ENCODE results near the gene PLXNB1.

Gene PLXNB1

DNA sequence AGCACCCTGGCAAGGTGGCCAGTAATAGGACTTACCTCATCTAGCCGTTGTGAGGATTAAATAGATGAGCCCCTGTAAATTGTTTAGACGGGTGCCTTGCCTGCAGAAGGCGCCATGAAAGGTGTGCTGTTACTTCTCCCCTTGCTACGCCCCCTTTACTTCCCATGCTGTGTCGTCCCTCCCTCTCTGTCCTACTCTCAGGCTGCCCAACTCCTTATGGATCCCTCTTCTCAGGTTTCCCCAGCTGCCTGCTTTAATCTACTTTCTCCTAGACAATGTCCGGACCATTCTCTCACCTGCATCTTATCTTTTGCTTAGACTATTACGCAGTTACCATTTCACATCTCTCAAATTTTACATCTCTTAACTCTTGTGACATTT lies 59.6 kb downstream of the PLXNB1 start:
- DNase-seq (ENCODE audit: low spot score): no peak

DNA sequence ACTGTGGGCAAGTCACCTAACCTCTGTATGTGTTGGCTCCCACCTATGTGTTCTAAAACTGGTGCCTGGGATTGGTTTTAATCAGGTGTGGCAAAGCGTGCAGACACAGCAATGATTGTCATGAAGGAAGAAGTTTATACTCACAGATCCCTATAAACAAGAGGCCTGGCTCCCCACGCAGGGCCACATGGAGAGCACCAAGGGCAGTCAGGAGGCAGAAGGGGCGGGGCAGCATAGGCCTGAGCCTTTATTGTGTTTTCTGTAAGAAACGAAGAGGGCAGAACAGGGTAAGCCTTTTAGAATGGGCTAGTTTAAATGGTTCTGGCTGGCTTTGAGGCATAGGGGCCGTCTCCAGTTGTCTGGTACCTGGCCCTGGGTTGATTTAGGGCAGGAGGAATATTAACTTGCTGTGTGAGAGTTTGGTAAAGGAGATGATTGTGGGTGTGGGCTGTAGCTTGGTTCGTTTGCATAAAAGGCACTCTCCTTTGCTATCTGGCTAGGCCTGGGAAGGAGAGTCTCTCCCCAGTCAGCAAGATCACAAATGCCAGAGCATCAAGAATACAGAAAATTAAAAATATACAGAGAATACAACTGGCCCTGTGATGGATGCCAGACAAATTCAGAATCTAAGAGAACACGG lies 60.1 kb downstream of the PLXNB1 start:
- no peak for DNase-seq (ENCODE audit: low spot score)

DNA sequence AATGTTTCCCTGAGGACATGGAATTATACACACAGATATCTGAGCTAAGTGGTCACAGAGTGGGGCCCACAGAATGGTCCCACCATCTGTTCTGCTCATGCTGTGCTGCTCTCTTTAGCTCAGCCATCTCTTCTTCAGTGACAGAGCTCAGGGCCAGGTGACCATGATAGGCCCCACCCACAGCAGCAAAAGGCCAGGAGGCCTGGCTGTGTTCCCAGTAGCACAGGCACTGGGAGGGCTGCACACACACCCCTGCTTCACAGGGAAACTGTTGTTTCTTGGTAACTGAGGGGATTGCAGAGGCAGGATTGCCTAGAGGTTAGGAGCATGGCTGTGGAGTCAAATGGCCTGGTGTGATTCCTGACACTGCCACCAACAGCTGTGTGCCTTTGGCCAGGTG lies 62.7 kb downstream of the PLXNB1 start:
- no peak for DNase-seq (ENCODE audit: low spot score)

DNA sequence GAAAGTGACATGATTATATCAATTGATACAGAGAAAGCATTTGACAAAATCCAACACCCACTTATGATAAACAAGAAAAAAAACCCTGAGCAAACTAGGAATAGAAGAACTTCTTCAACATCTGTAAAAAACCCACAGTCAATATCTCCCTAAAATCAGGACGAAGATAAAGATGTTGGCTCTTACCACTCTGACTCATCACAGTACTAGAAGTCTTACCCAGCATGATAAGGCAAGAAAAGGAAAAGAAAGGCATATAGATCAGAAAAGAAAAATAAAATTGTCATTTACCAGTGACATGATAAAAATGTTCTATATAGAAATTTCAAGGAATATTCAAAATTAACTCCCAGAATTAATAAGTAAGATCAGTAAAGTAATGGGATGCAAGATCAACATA lies 65.0 kb downstream of the PLXNB1 start:
- DNase-seq (ENCODE audit: low spot score): no peak

DNA sequence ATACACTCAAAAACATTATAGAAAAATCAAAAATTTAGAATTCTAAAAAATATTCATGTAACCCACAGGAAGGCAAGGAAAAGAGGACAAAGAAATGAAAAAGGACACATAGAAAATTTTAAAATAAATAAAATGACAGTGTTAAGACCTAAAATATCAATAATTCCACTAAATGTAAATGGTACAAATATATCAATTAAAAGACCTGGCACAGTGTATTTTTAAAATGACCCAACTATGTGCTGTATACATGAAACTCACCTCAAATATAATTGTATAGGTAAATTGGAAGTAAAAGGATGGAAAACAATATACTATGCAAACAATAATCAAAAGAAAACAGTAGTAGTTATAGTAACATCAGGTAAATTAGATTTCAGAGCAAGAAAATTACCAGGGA lies 68.0 kb downstream of the PLXNB1 start:
- no peak for DNase-seq (ENCODE audit: low spot score)

DNA sequence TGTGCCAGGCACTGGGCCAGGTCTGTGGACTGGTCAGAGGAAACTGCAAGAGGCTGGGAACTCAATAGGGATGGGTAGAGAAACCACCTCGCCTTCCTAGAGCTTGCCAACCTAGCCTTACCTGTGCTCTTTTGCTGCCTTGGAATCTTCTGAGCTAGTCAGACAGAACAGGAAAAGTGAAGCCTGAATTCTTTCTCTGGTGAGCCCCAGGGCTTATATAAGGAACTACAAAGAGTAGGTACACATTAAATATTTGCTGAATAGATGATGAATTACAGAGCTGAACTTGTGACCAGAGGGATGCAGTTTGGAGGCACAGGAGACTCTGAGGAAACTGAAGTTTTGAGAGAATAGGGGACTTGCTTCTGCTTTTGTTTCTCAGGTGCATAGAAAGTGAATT lies 73.5 kb downstream of the PLXNB1 start:
- DNase-seq (ENCODE audit: low spot score): no peak

DNA sequence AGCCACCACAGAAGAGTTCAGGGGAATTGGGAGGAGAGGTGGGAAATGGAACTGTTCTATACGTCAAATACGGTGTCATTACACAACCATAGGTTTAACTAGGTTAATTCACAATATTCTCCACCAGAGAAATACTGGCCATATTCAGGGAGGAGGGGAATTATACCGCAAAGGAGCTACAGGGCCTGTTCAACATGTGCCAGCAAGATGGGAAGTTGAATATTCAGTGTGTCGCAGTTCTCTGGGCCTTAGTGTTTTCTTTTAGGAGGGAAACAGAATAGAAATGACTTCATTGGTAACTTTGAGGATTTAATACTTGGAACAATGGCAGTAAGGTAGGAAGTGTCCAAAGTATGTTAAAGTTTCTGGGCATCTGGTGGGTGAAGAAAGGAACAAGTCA lies 75.9 kb downstream of the PLXNB1 start:
- no peak for DNase-seq (ENCODE audit: low spot score)
